Peyer's patch (tissue), 4 donors: ENCODE data around the gene ABCC4.

Experiments used
- POLR2A ChIP-seq, 2 donors: fragments of 450-650 bp; IDR thresholded peaks; one replicate each; pipeline ENCODE4 v1.5.1; 2017; ENCODE audit warnings: antibody characterized with exemption in 2 of 2, mild to moderate bottlenecking in 2 of 2, moderate library complexity in 2 of 2
- TF ChIP-seq, protein P1 (sequence below), 6 experiments: fragments of 450-650 bp in 4 of 6; fragments of 200-600 bp in 2 of 6; sonication (generic) in 1 of 6; IDR thresholded peaks; one replicate each; pipeline ENCODE4 v1.5.1; 2017 to 2019; ENCODE audit warnings: antibody characterized with exemption in 6 of 6, mild to moderate bottlenecking in 3 of 6, moderate library complexity in 1 of 6

DNA sequence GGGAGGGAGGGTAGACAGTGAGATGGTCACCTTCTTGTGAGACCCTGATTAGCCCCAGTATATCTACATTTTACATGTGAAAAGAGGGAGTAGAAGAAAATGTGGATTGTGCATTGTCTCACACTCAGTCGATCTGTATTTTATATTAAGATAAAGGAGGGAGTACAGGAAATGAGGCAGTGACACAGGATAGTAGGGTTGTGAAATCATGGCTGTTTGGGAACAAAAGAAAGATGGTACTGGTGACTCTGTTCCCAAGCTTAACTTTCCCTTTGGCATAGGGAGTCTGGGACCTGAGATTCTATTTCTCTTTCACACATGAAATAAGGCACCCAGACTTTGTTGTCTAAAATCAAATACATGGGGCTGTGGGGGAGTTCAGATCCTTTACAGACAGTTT is 194.7 kb downstream of the ABCC4 start:
- TF ChIP-seq, protein P1, sequence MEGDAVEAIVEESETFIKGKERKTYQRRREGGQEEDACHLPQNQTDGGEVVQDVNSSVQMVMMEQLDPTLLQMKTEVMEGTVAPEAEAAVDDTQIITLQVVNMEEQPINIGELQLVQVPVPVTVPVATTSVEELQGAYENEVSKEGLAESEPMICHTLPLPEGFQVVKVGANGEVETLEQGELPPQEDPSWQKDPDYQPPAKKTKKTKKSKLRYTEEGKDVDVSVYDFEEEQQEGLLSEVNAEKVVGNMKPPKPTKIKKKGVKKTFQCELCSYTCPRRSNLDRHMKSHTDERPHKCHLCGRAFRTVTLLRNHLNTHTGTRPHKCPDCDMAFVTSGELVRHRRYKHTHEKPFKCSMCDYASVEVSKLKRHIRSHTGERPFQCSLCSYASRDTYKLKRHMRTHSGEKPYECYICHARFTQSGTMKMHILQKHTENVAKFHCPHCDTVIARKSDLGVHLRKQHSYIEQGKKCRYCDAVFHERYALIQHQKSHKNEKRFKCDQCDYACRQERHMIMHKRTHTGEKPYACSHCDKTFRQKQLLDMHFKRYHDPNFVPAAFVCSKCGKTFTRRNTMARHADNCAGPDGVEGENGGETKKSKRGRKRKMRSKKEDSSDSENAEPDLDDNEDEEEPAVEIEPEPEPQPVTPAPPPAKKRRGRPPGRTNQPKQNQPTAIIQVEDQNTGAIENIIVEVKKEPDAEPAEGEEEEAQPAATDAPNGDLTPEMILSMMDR (IDR thresholded peaks at IDR 0.05) = no peak
- TF ChIP-seq POLR2A (IDR thresholded peaks at IDR 0.05) = no peak
